SK-N-DZ (cell line): ENCODE measurements around the gene LYRM2.

Experiments
- DNase-seq: peaks from one replicate; pipeline ENCODE4 v3.0.0-alpha.2; 2015; ENCODE audit warnings: low spot score

LYRM2 gene

GRCh38 chr6:89596056-89596455 is 42.5 kb downstream of the LYRM2 start:
- DNase-seq: no peak

GRCh38 chr6:89591745-89592144 is 46.8 kb downstream of the LYRM2 start:
- no peak for DNase-seq

GRCh38 chr6:89590133-89590532 is 48.4 kb downstream of the LYRM2 start:
- no peak for DNase-seq

DNA sequence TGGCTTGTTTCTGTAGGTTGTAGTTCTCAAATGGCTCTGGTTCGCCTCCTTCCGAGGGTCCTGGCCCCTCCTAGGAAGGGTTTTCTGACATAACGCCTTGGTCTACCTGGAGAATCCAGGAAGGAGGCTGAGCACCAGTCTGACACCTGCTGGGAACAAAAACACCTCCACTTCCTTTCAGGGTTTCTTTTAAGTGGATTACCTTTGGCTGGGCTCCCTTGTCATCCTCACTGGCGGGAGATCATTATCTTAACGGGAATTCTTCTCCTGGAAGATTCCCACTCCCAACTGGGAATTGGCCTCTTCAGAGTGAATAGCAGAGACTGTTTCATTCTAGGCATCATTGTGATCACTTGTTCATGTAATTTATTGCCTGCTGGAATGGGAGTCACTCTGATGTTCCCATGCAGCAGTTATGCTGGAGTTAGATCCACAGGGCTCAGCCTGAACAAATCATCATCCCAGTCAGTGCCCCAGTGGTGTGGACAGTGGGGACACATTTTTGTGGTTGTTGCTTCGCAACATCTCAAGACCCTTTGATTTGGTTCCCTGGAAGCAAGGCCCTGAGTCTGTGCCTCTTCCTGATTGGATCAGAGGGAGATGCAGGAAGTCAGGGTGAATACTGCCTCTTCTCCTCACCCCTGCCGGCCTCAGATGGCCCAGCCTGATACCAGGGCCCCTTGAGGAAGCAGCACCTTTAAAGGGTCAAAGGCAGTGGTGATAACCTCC is 49.1 kb downstream of the LYRM2 start:
- no peak for DNase-seq

- no peak for DNase-seq
Measured at GRCh38 chr6:89585154-89585553, 53.4 kb downstream of the LYRM2 start.

DNA sequence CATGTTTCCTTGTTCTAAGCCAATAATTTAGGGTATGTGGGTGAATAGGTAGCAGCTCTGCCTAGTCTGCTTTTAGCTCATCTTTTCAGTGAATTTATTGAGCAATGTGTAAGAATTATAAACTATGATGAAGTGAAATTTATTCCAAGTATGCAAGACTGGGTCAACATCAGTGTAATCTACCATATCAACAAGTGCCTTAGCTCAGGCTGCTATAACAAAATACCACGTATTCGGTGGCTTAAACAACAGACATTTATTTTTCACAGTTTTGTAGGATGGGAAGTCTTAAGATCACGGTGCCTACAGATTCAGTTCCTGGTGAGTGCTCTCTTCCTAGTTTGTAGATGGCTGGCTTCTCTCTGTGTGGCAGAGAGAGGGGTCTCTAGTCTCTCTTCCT is 54.0 kb downstream of the LYRM2 start:
- no peak for DNase-seq

DNA sequence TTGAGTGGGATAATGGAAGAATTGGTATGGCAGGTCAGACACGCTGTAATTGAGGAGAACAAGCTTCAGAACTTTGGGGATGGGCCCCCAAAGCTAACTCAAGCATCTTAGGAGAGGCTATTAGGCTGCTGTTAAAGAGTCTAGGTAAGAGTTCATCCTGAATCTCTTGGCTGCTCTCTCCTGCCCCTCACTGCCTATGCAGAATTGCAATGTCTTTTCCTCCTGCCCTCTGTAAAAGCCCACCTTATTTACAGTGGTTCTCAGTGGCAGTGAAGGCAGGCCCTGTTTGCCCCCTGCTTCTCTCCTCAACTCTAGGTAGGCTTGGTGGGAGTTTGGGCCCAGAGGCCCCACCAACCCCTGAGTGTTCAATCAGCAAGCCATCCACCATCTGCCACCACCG is 55.0 kb downstream of the LYRM2 start:
- DNase-seq: no peak

DNA sequence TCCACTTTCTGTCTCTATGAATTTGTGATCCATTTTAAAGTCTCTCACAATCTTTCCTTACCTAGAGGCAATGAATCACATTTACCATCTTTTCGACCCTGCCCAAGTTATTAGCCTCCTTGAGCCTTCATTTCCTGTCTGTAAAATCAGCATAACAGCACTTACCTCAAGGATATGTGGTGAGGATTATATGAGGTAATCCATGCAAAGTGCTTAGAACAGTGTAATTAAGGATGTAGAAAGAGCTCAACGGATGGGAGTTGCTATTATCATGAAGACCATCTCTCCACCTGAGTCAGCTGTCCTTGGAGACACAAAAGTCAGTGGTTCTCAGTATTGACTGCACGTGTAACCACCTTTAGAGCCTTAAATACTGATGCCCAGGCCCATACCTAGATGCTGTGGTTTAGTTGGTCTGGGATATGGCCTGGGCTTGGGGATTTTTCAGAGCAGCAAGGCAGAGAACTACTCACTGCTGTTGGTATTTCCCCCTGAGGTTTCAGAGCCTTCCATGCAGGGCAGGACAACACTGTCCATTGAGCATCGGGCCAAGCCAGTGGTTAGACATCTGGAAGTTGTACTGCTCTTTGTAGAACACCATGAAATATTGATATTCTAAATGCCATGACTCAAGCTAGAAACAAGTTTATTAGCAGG is 55.8 kb downstream of the LYRM2 start:
- DNase-seq: no peak

GRCh38 chr6:89581689-89582088 is 56.9 kb downstream of the LYRM2 start:
- no peak for DNase-seq

DNA sequence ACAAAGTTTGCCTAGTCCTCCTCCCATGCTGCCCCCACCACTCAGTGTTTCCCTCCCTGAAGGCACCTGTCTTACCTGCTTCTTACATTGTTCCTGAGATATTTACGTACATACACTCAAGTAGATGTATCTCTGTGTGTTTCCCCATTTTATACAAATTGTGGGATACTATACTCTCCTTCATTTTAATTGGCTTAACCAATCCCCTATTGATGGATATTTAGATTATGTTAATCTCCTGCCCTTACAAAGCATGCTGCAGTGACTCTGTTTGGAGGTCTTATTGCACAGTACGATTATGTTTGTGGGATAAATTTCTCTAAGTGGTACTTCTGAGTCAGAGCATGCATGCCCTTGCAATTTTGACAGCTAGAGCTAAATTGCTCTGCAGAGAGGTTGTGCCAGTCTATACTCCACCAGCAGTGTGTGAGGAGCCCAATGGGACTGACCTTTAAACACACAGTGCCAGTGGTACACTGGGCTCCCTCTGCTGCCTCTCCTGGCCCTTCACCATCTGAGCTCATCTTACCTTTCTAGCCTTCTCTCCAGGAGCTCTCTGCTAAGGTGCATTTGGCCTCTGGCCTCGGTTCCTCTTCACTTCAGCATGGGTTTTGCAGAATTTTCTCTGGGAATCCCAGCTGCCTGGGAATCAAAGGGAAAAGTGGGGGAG is 57.4 kb downstream of the LYRM2 start:
- no peak for DNase-seq

DNA sequence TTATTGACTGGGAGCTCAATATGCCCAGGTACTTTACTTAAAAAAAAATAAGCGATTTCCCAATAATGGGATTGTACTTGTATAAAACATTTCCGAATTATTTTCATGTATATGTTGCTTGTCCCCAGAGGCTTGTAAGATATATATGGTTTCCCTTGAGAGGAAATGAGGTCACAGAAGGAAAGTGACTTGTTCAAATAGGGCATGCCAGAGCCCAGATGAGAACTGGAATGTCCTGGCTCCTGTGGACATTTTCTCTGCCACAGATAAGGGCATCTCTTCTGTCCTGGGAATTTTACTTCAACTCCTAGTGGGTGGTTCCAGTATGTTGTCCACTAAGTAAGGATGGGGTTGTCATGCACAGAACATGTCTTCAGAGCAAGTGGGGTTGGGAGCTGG is 63.0 kb downstream of the LYRM2 start:
- DNase-seq: no peak

- no peak for DNase-seq
Measured at GRCh38 chr6:89574910-89575561, 63.5 kb downstream of the LYRM2 start.

- no peak for DNase-seq
Measured at GRCh38 chr6:89567630-89568390, 70.7 kb downstream of the LYRM2 start.

DNA sequence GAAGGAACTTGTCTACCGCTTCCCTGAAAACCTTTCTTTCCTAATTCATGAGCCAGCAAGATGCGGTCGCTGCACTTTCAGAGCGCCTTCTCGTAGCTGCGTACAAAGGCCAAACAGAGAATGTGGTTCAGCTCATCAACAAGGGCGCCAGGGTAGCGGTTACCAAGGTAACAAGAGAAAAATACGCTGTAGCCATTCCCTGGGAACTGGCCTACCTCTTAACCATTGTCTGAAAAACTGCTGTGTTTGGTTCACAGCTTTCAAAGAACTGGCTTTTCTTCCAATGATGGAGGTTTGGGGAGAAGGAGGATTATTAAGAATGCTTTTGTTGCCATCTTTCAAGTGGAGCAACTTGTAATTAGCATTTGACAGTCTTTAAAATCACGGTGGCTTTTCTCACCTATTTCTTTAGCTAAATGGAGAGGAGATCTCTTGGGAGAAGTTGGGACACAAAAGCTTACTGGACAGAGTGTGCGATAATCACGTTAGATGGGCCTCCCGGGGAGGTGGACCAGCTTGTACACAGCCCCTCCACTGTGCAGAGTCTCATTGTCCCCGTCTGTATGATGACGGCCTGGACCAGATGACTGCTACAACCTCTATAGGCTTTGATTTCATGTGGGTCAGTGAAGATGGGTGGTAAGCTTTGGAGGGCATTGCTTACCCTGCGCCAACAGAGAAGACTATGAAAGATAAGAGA is 71.5 kb downstream of the LYRM2 start:
- peak; percentile 21 for DNase-seq

- no peak for DNase-seq
Measured at GRCh38 chr6:89566008-89566800, 72.3 kb downstream of the LYRM2 start.

- no peak for DNase-seq
Measured at GRCh38 chr6:89564752-89565427, 73.7 kb downstream of the LYRM2 start.

DNA sequence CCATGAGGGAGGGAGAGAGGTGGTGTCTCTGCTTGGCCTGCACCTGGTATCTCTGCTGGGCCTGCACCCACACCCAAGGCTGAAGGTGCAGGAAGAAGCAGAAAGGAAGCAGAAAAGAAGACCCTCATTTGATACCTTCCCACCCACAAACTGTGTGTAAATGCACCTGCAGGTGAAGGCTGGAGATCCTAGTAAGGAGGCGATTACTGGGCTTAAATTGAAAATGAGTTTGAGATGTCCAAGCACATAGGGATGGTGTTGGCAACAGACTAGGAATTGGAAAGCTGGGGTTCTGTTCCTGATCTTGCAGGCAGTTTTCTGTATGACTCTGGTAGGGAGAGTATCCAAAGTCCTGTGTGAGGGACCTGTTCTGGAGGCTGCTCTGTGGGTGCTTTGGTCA is 74.7 kb downstream of the LYRM2 start:
- no peak for DNase-seq

DNA sequence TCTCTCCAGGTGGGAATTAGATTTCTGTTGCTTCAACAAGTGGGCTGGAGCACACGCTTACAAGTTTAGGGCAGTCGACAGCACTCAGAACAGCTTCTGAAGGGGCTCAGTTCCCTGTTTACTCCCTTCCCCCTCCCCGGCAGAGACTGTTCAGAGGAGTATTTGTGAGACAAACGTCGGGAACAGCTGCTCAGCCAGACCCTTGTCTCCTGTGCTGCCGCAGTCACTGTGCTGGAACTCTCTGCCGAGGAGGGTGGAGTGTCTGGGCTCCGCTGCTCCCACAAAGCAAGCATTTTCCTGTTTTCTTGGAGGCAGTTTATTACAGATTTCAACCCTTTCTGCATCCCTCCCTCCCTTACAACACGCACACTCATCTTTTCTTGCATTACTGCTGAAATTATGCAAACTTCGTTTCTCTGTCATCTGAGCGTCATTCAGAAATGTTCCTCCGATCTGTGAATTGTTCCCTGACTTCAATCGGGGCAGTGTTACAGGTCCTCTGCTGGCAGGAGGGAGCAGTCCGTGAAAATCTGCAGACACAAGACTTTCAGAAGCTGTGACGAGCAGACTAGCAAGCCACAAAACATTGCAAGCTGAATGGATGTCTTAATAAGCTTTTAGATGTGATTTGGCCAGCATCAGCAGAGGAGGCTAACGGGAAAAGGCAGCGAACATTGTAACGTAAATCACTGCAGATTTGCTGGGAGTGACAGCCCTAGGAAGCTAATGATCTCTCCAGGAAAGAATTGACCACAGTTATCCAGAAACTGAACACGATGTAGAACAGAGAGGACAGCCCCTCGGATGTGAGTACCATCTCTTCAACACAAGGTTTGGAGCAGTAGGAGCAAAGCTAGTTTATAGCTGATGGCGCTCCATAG is 76.2 kb downstream of the LYRM2 start:
- peak; percentile 45 for DNase-seq

DNA sequence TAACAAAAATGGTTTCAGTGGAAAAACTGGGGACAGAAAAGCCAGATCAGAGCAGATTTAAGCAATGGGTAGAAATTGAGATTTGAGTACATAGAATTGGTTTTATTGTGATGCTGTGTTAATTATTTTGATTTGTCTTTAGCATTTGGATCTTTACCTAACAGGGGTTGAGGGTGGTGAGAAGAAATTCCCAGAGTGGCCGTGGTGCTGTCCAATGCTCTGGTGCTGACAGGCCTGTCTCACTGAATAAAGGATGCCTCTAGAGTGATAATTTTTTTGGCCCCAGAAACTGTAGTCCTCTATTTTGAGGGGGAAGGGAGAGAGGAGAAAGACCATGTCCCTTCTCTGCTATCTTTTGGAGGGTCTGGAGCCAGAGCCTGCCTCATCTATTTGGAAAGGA is 79.1 kb downstream of the LYRM2 start:
- no peak for DNase-seq
